HepG2 (cell line): ENCODE results near the gene CEP135. TPM values are rescaled to one million over a fixed set of nuclear protein-coding genes. Genes with fewer than 3 reads are reported as not detected.

Source experiments
- ATAC-seq: fragments of 200-7000 bp; cut with Tn5 transposase; 3 replicates; pipeline ENCODE4 v1.9.1; 2020; ENCODE audit warnings: mild to moderate bottlenecking, moderate library complexity
- BruUV-seq: library from RNA; stranded (reverse); fragments of 400-500 nt; replicated peaks from 2 replicates; lab custom pipeline; 2021; lab: Mats Ljungman, UMichigan
- CTCF ChIA-PET: fragments of 300-600 bp; formaldehyde crosslinking; extraction: SDS; loops from one replicate; lab custom pipeline; 2021; ENCODE audit warnings: low total read pairs, inconsistent platforms, low intra/inter-chr PET ratio; lab: Yijun Ruan, JAX
- POLR2A ChIA-PET: fragments of 350-600 bp; sonication (Branson Sonifier 250); formaldehyde crosslinking; loops from one replicate; lab custom pipeline; 2020; ENCODE audit warnings: antibody characterized with exemption, inconsistent platforms; lab: Yijun Ruan, JAX
- DNase-seq: peaks from one replicate; pipeline ENCODE4 v3.0.0-alpha.2; 2015; ENCODE audit warnings: low spot score
- FAIRE-seq: peaks from 3 replicates; lab custom pipeline; 2011; peaks lifted over from hg19 to GRCh38; lab: Jason Lieb, UNC
- H2AFZ ChIP-seq: one replicate; pipeline ENCODE4 v1.6.1; 2011; ENCODE audit warnings: low read length, inconsistent platforms
- H3K27ac ChIP-seq: fragments of 300-600 bp; 3 replicates; pipeline ENCODE4 v1.8.0; 2011; ENCODE audit warnings: mixed run types, mild to moderate bottlenecking, mixed read lengths, low read length, inconsistent platforms; ENCODE audit not compliant: insufficient read depth; ENCODE audit errors: extremely low read length
- H3K27me3 ChIP-seq, 2 experiments: fragments of 200-600 bp in 1 of 2; 2 replicates in 1 of 2; 3 replicates in 1 of 2; pipeline versions ENCODE4 v1.6.0 to v1.8.0; 2011; ENCODE audit warnings: low read length in 2 of 2, mild to moderate bottlenecking in 2 of 2, moderate library complexity in 2 of 2, inconsistent platforms in 1 of 2; ENCODE audit not compliant: insufficient read depth in 2 of 2, control insufficient read depth in 1 of 2
- H3K36me3 ChIP-seq, 2 experiments: fragments of 200-600 bp in 1 of 2; replicated peaks in 1 of 2; 2 replicates in 1 of 2; 3 replicates in 1 of 2; pipeline versions ENCODE4 v1.5.1 to v1.8.0; 2011; ENCODE audit warnings: low read length in 2 of 2, inconsistent platforms in 1 of 2; ENCODE audit not compliant: insufficient read depth in 2 of 2, control insufficient read depth in 1 of 2
- H3K4me1 ChIP-seq: 2 replicates; pipeline ENCODE4 v1.5.1; 2012; ENCODE audit warnings: low read length, inconsistent platforms; ENCODE audit not compliant: insufficient read depth
- H3K4me2 ChIP-seq: 2 replicates; pipeline ENCODE4 v1.6.0; 2011; ENCODE audit warnings: low read depth, low read length, inconsistent platforms
- H3K4me3 ChIP-seq, 3 experiments: fragments of 200-600 bp in 1 of 3; sonication (generic), shearing (Covaris generic) in 1 of 3; replicated peaks in 1 of 3; 2 replicates each; pipeline ENCODE4 v1.5.1; 2011 to 2016; ENCODE audit warnings: low read length in 3 of 3, inconsistent platforms in 2 of 3, low read depth in 2 of 3, mild to moderate bottlenecking in 2 of 3, control low read depth in 1 of 3, mixed read lengths in 1 of 3; ENCODE audit not compliant: insufficient read depth in 1 of 3
- H3K79me2 ChIP-seq: one replicate; pipeline ENCODE4 v1.6.1; 2011; ENCODE audit warnings: low read length, inconsistent platforms; ENCODE audit not compliant: insufficient read depth
- H3K9ac ChIP-seq: 2 replicates; pipeline ENCODE4 v1.6.0; 2011; ENCODE audit warnings: mild to moderate bottlenecking, low read depth, low read length, inconsistent platforms; ENCODE audit not compliant: insufficient read depth
- H3K9me3 ChIP-seq: 2 replicates; pipeline ENCODE4 v1.5.1; 2012; ENCODE audit warnings: mild to moderate bottlenecking, low read length
- H4K20me1 ChIP-seq: 2 replicates; pipeline ENCODE4 v1.6.0; 2011; ENCODE audit warnings: inconsistent platforms, mild to moderate bottlenecking, low read length, moderate library complexity; ENCODE audit not compliant: insufficient read depth
- E2F2 ChIP-seq: sonication (generic); formaldehyde crosslinking; IDR thresholded peaks from 2 replicates; pipeline ENCODE4 v1.4.0; 2020; ENCODE audit warnings: missing genetic modification reagents, borderline replicate concordance
- GMEB1 ChIP-seq: sonication (generic); formaldehyde crosslinking; IDR thresholded peaks from 2 replicates; pipeline ENCODE4 v1.5.1; 2020; ENCODE audit warnings: missing genetic modification reagents, mild to moderate bottlenecking, borderline replicate concordance
- ISL2 ChIP-seq: sonication (generic); formaldehyde crosslinking; IDR thresholded peaks from 2 replicates; pipeline ENCODE4 v1.5.0; 2020; ENCODE audit warnings: missing genetic modification reagents
- KDM5A ChIP-seq: fragments of 200-600 bp; sonication (generic); IDR thresholded peaks from 2 replicates; pipeline ENCODE4 v1.7.0; 2018; ENCODE audit warnings: antibody characterized with exemption, mild to moderate bottlenecking, low read length, borderline replicate concordance
- SATB2 ChIP-seq: sonication (generic); formaldehyde crosslinking; IDR thresholded peaks from 2 replicates; pipeline ENCODE4 v1.5.0; 2020; ENCODE audit warnings: missing genetic modification reagents
- YY1 ChIP-seq: IDR thresholded peaks from 2 replicates; pipeline ENCODE4 v1.6.1; 2011; ENCODE audit warnings: low read length, low read depth, moderate library complexity, mild to moderate bottlenecking; ENCODE audit not compliant: insufficient read depth, insufficient replicate concordance
- ZBTB46 ChIP-seq: sonication (generic); formaldehyde crosslinking; IDR thresholded peaks from 2 replicates; pipeline ENCODE4 v1.4.0; 2020; ENCODE audit warnings: mild to moderate bottlenecking, missing genetic modification reagents, borderline replicate concordance
- ZNF251 ChIP-seq: sonication (generic); formaldehyde crosslinking; IDR thresholded peaks from 2 replicates; pipeline ENCODE4 v1.9.0; 2021; ENCODE audit warnings: mild to moderate bottlenecking, missing genetic modification reagents
- WGBS: methylation state at CpG from one replicate; pipeline ENCODE4 v1.1.6; 2017; ENCODE audit warnings: low lambda C conversion rate; 5-methylcytosine and 5-hydroxymethylcytosine counted together
- in situ Hi-C: cut with HindIII; loops from 2 replicates; pipeline ENCODE4 v1.10.0; 2017; ENCODE audit warnings: low pct_unique_long_range_greater_than_20kb; ENCODE audit not compliant: extremely low pct_ligation_motif_present
- intact Hi-C: fragments of 100-400 bp; cut with micrococcal nuclease; formaldehyde crosslinking; loops from one replicate; pipeline ENCODE4 v1.10.0; 2022; ENCODE audit not compliant: unreplicated experiment
- polyA plus RNA-seq, 8 experiments: library from polyadenylated mRNA; depleted of rRNA in 3 of 8; stranded (reverse) in 7 of 8; unstranded in 1 of 8; fragments of >200 nt; fragmentation: Illumina TruSeq in 4 of 8; extraction: Trizol in 4 of 8; gene quantifications; 2 replicates each; pipeline versions ENCODE4 v1.2.1 to v1.2.3, GENCODE V29; 2011 to 2016; ENCODE audit warnings: low read depth in 4 of 8, missing spikeins in 1 of 8, mixed read lengths in 1 of 8; ENCODE audit not compliant: insufficient read depth in 1 of 8
- total RNA-seq, 5 experiments: library from RNA; depleted of rRNA; stranded (reverse); fragments of >200 nt; fragmentation: Illumina TruSeq; extraction: Trizol; gene quantifications; 2 replicates each; pipeline ENCODE4 v1.2.3, GENCODE V29; 2016; ENCODE audit warnings: low read depth in 1 of 5

CEP135 gene
- total and polyA plus RNA-seq, 2 of the 13 experiments (the other 11 are each of a cell fraction or from before 2014, with no cell fraction given) = 1.7 to 8.8 TPM

- TF ChIP-seq KDM5A = no peak
- no peak for TF ChIP-seq E2F2 (CRISPR knock-in tag)
- no peak for TF ChIP-seq SATB2
These were observed 109.8 kb downstream of the CEP135 start (continued) for GRCh38 chr4:56058555-56058954.

- no peak overlapping the region for H2AFZ ChIP-seq
- no peaks in the 10 kb centered on the region for H3K36me3 ChIP-seq
- no peak overlapping the region for H3K27ac ChIP-seq
- no peaks in the 10 kb centered on the region for H4K20me1 ChIP-seq
- H3K9me3 ChIP-seq = no peaks in the 10 kb centered on the region
- no peak overlapping the region for H3K4me2 ChIP-seq
- H3K4me1 ChIP-seq = peaks cover 42% of the 10 kb centered on the region
- H3K4me3 ChIP-seq = no peak overlapping the region
- ATAC-seq (no peak), DNase-seq (no peak), FAIRE-seq (no peak)
- WGBS = 88% methylated on average over 7 of the region's 7 CpGs
- H3K27me3 ChIP-seq = no peaks in the 10 kb centered on the region
- no TSS peak for BruUV-seq
- TF ChIP-seq ISL2 (CRISPR knock-in tag) (no peak), E2F2 (CRISPR knock-in tag) (no peak), ZNF251 (CRISPR knock-in tag) (no peak), GMEB1 (CRISPR knock-in tag) (no peak), YY1 (no peak), ZBTB46 (no peak)
- no peak overlapping the region for H3K9ac ChIP-seq
- CTCF ChIA-PET = no interaction called here
- in situ Hi-C loops (no loop called here), intact Hi-C loops (no loop called here)
- no peaks in the 10 kb centered on the region for H3K79me2 ChIP-seq
- POLR2A ChIA-PET = no interaction called here
These were observed 111.3 kb downstream of the CEP135 start for GRCh38 chr4:56060036-56060435.
